Adrenal gland (tissue), 12 donors: ENCODE measurements around the gene NIBAN1. TPM values are rescaled to one million over a fixed set of nuclear protein-coding genes. Genes with fewer than 3 reads are reported as not detected.

Experiments used
- DNase-seq, 7 donors: peaks; one replicate each; pipeline ENCODE4 v3.0.0-alpha.2; 2019 to 2020
- H3K27ac ChIP-seq, 5 donors: fragments of 200-600 bp; sonication (generic) in 4 of 5; 1 replicate in 3 of 5; 2 replicates in 2 of 5; pipeline versions ENCODE4 v1.5.1 to v1.8.0; 2016 to 2020; ENCODE audit warnings: mild to moderate bottlenecking in 1 of 5
- H3K27me3 ChIP-seq: fragments of 200-600 bp; 2 replicates; pipeline ENCODE4 v1.8.0; 2021
- H3K36me3 ChIP-seq, 2 donors: fragments of 200-600 bp; replicated peaks in 1 of 2; 1 replicate in 1 of 2; 2 replicates in 1 of 2; pipeline versions ENCODE4 v1.5.1 to v1.8.0; 2018 to 2022
- H3K4me1 ChIP-seq, 2 donors: fragments of 200-600 bp; replicated peaks in 1 of 2; 1 replicate in 1 of 2; 2 replicates in 1 of 2; pipeline versions ENCODE4 v1.5.1 to v1.8.0; 2018 to 2021
- H3K4me3 ChIP-seq, 4 donors: fragments of 200-600 bp; sonication (generic) in 3 of 4; one replicate each; pipeline ENCODE4 v1.5.1; 2016 to 2018
- H3K9me3 ChIP-seq, 3 donors: fragments of 200-600 bp; sonication (generic) in 1 of 3; replicated peaks in 1 of 3; 1 replicate in 2 of 3; 2 replicates in 1 of 3; pipeline versions ENCODE4 v1.5.1 to v1.8.0; 2016 to 2021
- CTCF ChIP-seq, 6 experiments: fragments of 450-650 bp in 4 of 6; fragments of 200-600 bp in 2 of 6; sonication (generic) in 1 of 6; IDR thresholded peaks; 1 replicate in 5 of 6; 2 replicates in 1 of 6; pipeline versions ENCODE4 v1.5.1 to v1.8.0; 2016 to 2021; ENCODE audit warnings: antibody characterized with exemption in 6 of 6, mild to moderate bottlenecking in 2 of 6, moderate library complexity in 1 of 6
- POLR2A ChIP-seq, 2 donors: fragments of 450-650 bp; IDR thresholded peaks; one replicate each; pipeline ENCODE4 v1.6.1; 2017; ENCODE audit warnings: antibody characterized with exemption in 2 of 2, mild to moderate bottlenecking in 2 of 2, moderate library complexity in 1 of 2
- WGBS, 4 donors: extraction: QIAGEN DNeasy Blood & Tissue Kit in 2 of 4; methylation state at CpG; one replicate each; pipeline versions ENCODE4 v1.1.5 to v1.1.7; 2013 to 2017; 5-methylcytosine and 5-hydroxymethylcytosine counted together
- intact Hi-C, 2 donors: fragments of 100-400 bp; cut with DNase I; formaldehyde crosslinking; loops; one replicate each; pipeline versions ENCODE4 v1.14.1 to v1.15.0; 2022 to 2023
- polyA plus RNA-seq, 3 donors: library from polyadenylated mRNA; stranded (reverse); fragments of 200-250 nt in 2 of 3; fragments of 350-450 nt in 1 of 3; fragmentation: Illumina TruSeq in 1 of 3; extraction: RNeasy Lipid Tissue Mini Kit (QIAGEN cat#74804) in 1 of 3; gene quantifications; one replicate each; pipeline ENCODE4 v1.2.3, GENCODE V29; 2013 to 2014
- small RNA-seq, 2 donors: library from RNA; depleted of rRNA; stranded (forward); fragments of <200 nt; gene quantifications; one replicate each; pipeline ENCODE3, GENCODE V24; 2016
- total RNA-seq, 9 donors: library from RNA; depleted of rRNA in 4 of 9; stranded (reverse); fragments of >200 nt in 4 of 9; fragments of 120-200 nt in 1 of 9; fragmentation: NEBNext Ultra II Directional in 1 of 9; extraction: Animal tissue kit (Norgen Biotek cat#: 25700) in 1 of 9; gene quantifications; one replicate each; pipeline versions ENCODE4 v1.1.0 to v1.2.4, GENCODE V29; 2013 to 2023
- donor health status: healthy with polysubstance abuse.
- donor health status: Bipolar disorder and iron deficiency.
- donor health status: DM: yes; HTN: yes; CAD: no.
- donor health status: DM: no; HTN: no; CAD: no.
- donor health status: DM: no; HTN: no; CAD: no.
- donor health status: DM: yes; HTN: yes; CAD: no.

Gene NIBAN1
- total and polyA plus RNA-seq, 12 donors = 2.3 to 30.6 (median 11.2) TPM

DNA sequence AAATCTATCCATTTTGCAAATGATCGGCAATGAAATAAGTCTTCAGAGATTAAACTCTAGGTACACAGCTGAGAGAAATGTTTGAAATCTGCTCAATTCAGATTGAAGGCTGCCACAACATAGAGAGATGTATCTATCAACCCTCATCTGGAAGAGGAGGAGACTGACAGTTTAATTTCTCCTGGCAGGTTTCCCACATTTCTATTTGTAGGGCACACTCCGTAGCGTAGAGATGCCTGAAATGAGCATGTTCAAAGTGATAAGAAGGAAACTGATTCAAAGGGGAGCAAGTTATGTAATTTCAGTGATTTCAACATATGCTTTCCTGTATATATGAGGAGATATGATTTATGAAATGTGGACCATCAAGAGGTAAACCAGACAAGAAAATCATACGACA lies 44.1 kb downstream of the NIBAN1 start:
- intact Hi-C loops = no loop called here
- DNase-seq = no peak
- H3K36me3 ChIP-seq = no peaks in the 10 kb centered on the region
- H3K4me1 ChIP-seq = no peaks in the 10 kb centered on the region
- no peak overlapping the region for H3K27ac ChIP-seq
- no peak overlapping the region for H3K4me3 ChIP-seq
- no peaks in the 10 kb centered on the region for H3K9me3 ChIP-seq
- WGBS, 4 donors = 50 to 74% (median 64%) methylated on average over 3 to 4 of the region's 4 CpGs
- TF ChIP-seq CTCF (IDR thresholded peaks at IDR 0.05) (no peak), POLR2A (IDR thresholded peaks at IDR 0.05) (no peak)
- no peaks in the 10 kb centered on the region for H3K27me3 ChIP-seq

- Histone ChIP-seq H3K4me3 (no peak overlapping the region), H3K27ac (no peak overlapping the region), H3K9me3 (no peaks in the 10 kb centered on the region), H3K27me3 (no peaks in the 10 kb centered on the region), H3K36me3 (no peaks in the 10 kb centered on the region), H3K4me1 (no peaks in the 10 kb centered on the region)
- no peak for TF ChIP-seq POLR2A (IDR thresholded peaks at IDR 0.05)
- 67 to 80% (median 73%) methylated on average over 3 of the region's 3 CpGs for WGBS, 4 donors
- intact Hi-C loops = no loop called here
- DNase-seq = no peak
These were observed 44.6 kb downstream of the NIBAN1 start for GRCh38 chr1:184929711-184930202.

DNA sequence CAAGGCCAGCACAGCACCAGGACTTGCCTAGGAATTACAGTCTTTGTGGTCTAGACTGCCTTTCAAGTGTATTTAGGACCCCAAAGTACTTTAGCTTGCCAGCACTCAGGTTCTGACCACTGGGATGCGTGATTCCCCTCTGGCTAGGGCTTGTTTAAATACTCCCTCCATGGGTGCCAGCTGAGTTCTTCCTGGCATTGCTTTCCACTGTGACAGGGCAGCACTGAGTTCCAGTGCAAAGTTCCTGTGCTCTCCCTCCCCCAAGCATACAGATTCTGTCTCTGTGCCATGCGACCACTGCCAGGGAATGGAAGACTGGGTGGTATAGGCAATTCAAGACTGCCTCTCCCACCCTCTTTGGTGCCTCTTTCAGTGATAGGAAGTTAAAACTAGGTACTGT lies 45.9 kb downstream of the NIBAN1 start:
- TF ChIP-seq CTCF (IDR thresholded peaks at IDR 0.05) = no peak
- no peak for TF ChIP-seq POLR2A (IDR thresholded peaks at IDR 0.05)
- intact Hi-C loops = no loop called here
- H3K9me3 ChIP-seq = no peaks in the 10 kb centered on the region
- 91 to 100% (median 96%) methylated on average over 1 to 2 of the region's 2 CpGs for WGBS, 4 donors
- H3K36me3 ChIP-seq = no peaks in the 10 kb centered on the region
- no peak overlapping the region for H3K4me3 ChIP-seq
- H3K4me1 ChIP-seq = no peaks in the 10 kb centered on the region
- no peak for DNase-seq
- no peak overlapping the region for H3K27ac ChIP-seq
- no peaks in the 10 kb centered on the region for H3K27me3 ChIP-seq

Small RNAs within 50 kb of the gene (small RNA-seq; reads per million reads assigned to genes)
- 0 to 0.36 reads per million in 2 donors for gene RNA5SP72

Other genes starting within 250 kb of the NIBAN1 start
- 10 to 100 TPM; 23.6 to 61.2 (median 36.6) TPM for gene EDEM3, start 219.7 kb downstream of the NIBAN1 start, total RNA-seq
- gene EDEM3, start 219.7 kb downstream of the NIBAN1 start, polyA plus RNA-seq = 10 to 100 TPM in 1 of 3 donors, 1 to 10 TPM in 2; 6.5 to 32.1 (median 7.7) TPM
- gene RNF2, start 71.0 kb upstream of the NIBAN1 start, total RNA-seq = 10 to 100 TPM in 8 of 9 donors, 1 to 10 TPM in 1; 9.4 to 34.6 (median 19.0) TPM
- 10 to 100 TPM in 1 of 3 donors, 1 to 10 TPM in 2; 3.5 to 31.3 (median 3.5) TPM for gene RNF2, start 71.0 kb upstream of the NIBAN1 start, polyA plus RNA-seq
- 10 to 100 TPM; 13.6 to 30.4 (median 24.1) TPM for gene TRMT1L, start 182.4 kb upstream of the NIBAN1 start, total RNA-seq
- gene TRMT1L, start 182.4 kb upstream of the NIBAN1 start, polyA plus RNA-seq = 10 to 100 TPM in 1 of 3 donors, 1 to 10 TPM in 2; 5.9 to 52.5 (median 6.5) TPM
- gene SWT1, start 182.7 kb upstream of the NIBAN1 start, total RNA-seq = 10 to 100 TPM in 1 of 9 donors, 1 to 10 TPM in 8; 2.9 to 11.0 (median 6.3) TPM
- gene SWT1, start 182.7 kb upstream of the NIBAN1 start, polyA plus RNA-seq = 1 to 10 TPM; 1.9 to 4.9 (median 1.9) TPM